Transverse colon (tissue), 4 donors: ENCODE measurements around the gene MEF2D.

Experiments used
- POLR2AphosphoS5 ChIP-seq, 3 donors: sonication (generic); formaldehyde crosslinking; IDR thresholded peaks; one replicate each; pipeline ENCODE4 v1.6.1; 2016; ENCODE audit warnings: antibody characterized with exemption in 3 of 3
- TF ChIP-seq, protein P1 (sequence below), 5 experiments: fragments of 200-600 bp in 3 of 5; fragments of 450-650 bp in 2 of 5; sonication (generic) in 3 of 5; IDR thresholded peaks; 1 replicate in 2 of 5; 2 replicates in 3 of 5; pipeline ENCODE4 v1.5.1; 2016 to 2017; ENCODE audit warnings: antibody characterized with exemption in 5 of 5, inconsistent platforms in 3 of 5, mild to moderate bottlenecking in 2 of 5, moderate library complexity in 1 of 5

DNA sequence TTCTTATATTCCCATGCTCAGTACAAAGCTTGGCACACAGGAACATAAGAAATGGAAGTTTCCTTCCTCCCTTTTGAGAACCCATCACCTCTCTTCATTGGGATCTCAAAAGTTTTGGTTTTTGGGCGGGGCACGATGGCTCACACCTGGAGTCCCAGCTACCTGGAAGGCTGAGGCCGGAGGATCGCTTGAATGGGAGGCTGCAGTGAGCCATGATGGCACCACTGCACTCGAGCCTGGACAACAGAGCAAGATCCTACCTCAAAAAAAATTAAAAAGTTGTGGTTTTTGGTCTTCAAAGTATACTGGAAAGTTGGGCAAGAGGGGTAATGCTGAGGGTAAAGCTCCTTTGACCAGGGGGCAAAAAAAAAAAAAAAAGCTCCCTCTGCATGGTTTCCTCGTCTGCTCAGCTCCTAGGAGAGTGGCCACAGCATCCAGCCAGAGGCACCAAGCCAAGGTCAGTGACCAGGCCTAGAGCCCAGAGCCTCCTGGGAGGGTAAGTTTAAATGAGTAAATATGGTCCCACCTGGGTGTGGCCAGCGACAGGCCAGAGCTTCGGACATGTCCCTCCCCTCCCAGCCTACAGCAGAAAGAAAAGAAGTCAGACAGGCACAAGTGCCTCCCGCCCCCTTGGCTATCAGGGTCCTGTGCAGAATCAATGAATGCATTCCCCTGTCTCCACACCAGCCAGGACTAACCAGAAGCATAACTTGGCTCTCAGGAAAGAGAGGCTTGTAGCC, 5.0 kb downstream of the MEF2D start:
- TF ChIP-seq, protein P1, sequence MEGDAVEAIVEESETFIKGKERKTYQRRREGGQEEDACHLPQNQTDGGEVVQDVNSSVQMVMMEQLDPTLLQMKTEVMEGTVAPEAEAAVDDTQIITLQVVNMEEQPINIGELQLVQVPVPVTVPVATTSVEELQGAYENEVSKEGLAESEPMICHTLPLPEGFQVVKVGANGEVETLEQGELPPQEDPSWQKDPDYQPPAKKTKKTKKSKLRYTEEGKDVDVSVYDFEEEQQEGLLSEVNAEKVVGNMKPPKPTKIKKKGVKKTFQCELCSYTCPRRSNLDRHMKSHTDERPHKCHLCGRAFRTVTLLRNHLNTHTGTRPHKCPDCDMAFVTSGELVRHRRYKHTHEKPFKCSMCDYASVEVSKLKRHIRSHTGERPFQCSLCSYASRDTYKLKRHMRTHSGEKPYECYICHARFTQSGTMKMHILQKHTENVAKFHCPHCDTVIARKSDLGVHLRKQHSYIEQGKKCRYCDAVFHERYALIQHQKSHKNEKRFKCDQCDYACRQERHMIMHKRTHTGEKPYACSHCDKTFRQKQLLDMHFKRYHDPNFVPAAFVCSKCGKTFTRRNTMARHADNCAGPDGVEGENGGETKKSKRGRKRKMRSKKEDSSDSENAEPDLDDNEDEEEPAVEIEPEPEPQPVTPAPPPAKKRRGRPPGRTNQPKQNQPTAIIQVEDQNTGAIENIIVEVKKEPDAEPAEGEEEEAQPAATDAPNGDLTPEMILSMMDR (IDR thresholded peaks at IDR 0.05) = no peak
- TF ChIP-seq POLR2AphosphoS5 (IDR thresholded peaks at IDR 0.05) = no peak
